Right cardiac atrium (tissue), 5 donors: ENCODE data around the gene M6PR. TPM values are rescaled to one million over a fixed set of nuclear protein-coding genes. Genes with fewer than 3 reads are reported as not detected.
"Not testable (repeated sequence)": the region's sequence is repeated elsewhere in the genome, so short reads cannot be mapped to it uniquely, and the experiment has no call there.

Source experiments
- ATAC-seq, 2 donors: fragments of 200-7000 bp; cut with Tn5 transposase; one replicate each; pipeline versions ENCODE4 v1.8.0 to v1.9.1; 2020; ENCODE audit warnings: moderate library complexity in 2 of 2, mild to moderate bottlenecking in 1 of 2
- DNase-seq, 3 donors: peaks; one replicate each; pipeline ENCODE4 v3.0.0-alpha.2; 2020
- H3K27ac ChIP-seq: one replicate; pipeline ENCODE4 v1.5.1; 2013; ENCODE audit warnings: mild to moderate bottlenecking, low read length, control low read depth, moderate library complexity
- H3K27me3 ChIP-seq: one replicate; pipeline ENCODE4 v1.6.1; 2013; ENCODE audit not compliant: control insufficient read depth, insufficient read depth
- H3K4me1 ChIP-seq: one replicate; pipeline ENCODE4 v1.6.1; 2013; ENCODE audit warnings: low read length; ENCODE audit not compliant: control insufficient read depth, insufficient read depth
- H3K4me3 ChIP-seq: one replicate; pipeline ENCODE4 v1.5.1; 2013; ENCODE audit warnings: low read length, control low read depth
- H3K9me3 ChIP-seq: one replicate; pipeline ENCODE4 v1.6.1; 2013; ENCODE audit warnings: low read length; ENCODE audit not compliant: control insufficient read depth
- WGBS: extraction: QIAGEN DNeasy Blood & Tissue Kit; methylation state at CpG from one replicate; pipeline ENCODE4 v1.1.7; 2013; 5-methylcytosine and 5-hydroxymethylcytosine counted together
- intact Hi-C, 4 donors: fragments of 100-400 bp; cut with DNase I; formaldehyde crosslinking; loops; one replicate each; pipeline versions ENCODE4 v1.11.0 to v1.14.0; 2022 to 2023
- polyA plus RNA-seq: library from polyadenylated mRNA; stranded (reverse); fragments of 200-250 nt; gene quantifications from one replicate; pipeline ENCODE4 v1.2.3, GENCODE V29; 2013
- total RNA-seq, 4 donors: library from RNA; stranded (reverse); fragmentation: NEBNext Ultra II Directional; extraction: Animal tissue kit (Norgen Biotek cat#: 25700); gene quantifications; one replicate each; pipeline ENCODE4 v1.2.1, GENCODE V29; 2021
- donor health status: healthy with polysubstance abuse.
- donor health status: DM: no; HTN: yes; CAD: no.
- donor health status: DM: no; HTN: no; CAD: no.
- donor health status: DM: no; HTN: yes; CAD: no; lungs with severe emphysema.
- donor health status: DM: yes; HTN: yes; CAD: no.

The M6PR gene
- total and polyA plus RNA-seq, 5 donors, result 55.8 to 109 (median 105) TPM

GRCh38 chr12:8932464-8932863, 17.0 kb downstream of the M6PR start:
- WGBS, result 93% methylated on average over 2 of the region's 3 CpGs
- intact Hi-C loops, DNase-seq, H3K9me3 ChIP-seq, H3K27ac ChIP-seq, H3K27me3 ChIP-seq, H3K4me3 ChIP-seq, H3K4me1 ChIP-seq: not testable (repeated sequence)
- peak in 1 of 2 donors; percentile 43 for ATAC-seq

DNA sequence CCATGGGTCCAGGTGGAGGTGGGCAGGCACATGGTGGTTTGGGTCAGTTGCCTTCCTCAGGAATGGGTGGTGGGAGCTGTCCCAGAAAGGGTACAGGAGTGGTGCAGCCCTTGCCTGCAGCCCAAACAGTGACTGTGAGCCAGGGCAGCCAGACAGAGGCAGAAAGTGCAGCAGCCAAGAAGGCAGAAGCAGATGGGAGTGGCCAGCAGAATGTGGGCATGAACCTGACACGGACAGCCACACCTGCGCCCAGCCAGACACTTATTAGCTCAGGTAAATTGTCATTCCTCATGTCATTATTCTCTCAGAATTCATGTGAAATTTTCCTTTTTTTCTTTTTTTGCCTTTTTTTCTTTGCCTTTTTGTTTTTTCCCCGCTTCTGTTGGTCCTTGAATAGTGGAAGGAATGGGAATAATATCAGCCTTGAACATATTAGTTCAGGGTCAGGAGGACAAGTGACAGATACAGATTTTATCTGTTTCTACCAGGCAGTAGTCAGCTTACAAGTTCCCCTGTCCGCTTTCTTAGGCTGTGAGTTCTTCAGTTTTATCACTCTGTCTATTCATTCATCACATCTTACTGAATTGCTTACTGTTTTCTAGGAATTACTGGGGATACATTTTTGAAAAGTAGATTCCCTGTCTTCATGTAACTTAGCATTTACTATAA, 18.7 kb downstream of the M6PR start:
- ATAC-seq, H3K27me3 ChIP-seq, DNase-seq, intact Hi-C loops, H3K9me3 ChIP-seq, H3K27ac ChIP-seq, H3K4me3 ChIP-seq, H3K4me1 ChIP-seq: not testable (repeated sequence)
- 92% methylated on average over 4 of the region's 4 CpGs for WGBS

DNA sequence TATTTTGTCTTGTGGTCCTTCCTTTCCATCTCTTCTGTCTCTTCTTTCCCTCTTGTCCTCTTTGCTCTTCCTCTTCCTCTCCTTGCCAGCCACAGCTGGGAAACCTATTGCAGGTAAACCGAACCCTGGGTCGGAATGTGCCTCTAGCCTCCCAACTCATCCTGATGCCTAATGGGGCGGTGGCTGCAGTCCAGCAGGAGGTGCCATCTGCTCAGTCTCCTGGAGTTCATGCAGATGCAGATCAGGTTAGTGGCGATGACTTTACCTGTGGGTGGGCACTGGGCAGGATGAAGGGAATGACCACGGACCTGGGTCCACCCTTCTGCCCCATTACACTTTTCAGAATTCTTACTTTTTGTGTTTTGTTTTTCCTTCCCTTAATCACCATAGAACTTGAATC, 26.9 kb downstream of the M6PR start:
- ATAC-seq, result no peak
- Histone ChIP-seq H3K27me3 (no peaks in the 10 kb centered on the region), H3K27ac (no peak overlapping the region), H3K9me3 (no peaks in the 10 kb centered on the region), H3K4me1 (no peaks in the 10 kb centered on the region), H3K4me3 (no peak overlapping the region)
- intact Hi-C loops, result no loop called here
- 97% methylated on average over 5 of the region's 5 CpGs for WGBS
- no peak for DNase-seq

GRCh38 chr12:8919643-8920042, 29.8 kb downstream of the M6PR start:
- H3K27ac ChIP-seq, ATAC-seq, intact Hi-C loops: not testable (repeated sequence)

GRCh38 chr12:8917751-8918150, 31.7 kb downstream of the M6PR start:
- no peak overlapping the region for H3K4me3 ChIP-seq
- peaks cover 2% of the 10 kb centered on the region for H3K4me1 ChIP-seq
- no peak overlapping the region for H3K27ac ChIP-seq
- H3K9me3 ChIP-seq, result no peaks in the 10 kb centered on the region
- DNase-seq, result no peak
- no peak for ATAC-seq
- no peaks in the 10 kb centered on the region for H3K27me3 ChIP-seq
- intact Hi-C loops, result no loop called here
- WGBS, result 61% methylated on average over 1 of the region's 1 CpG

More at GRCh38 chr12:8919643-8920042, 29.8 kb downstream of the M6PR start:
- H3K9me3 ChIP-seq, H3K4me1 ChIP-seq, H3K4me3 ChIP-seq, H3K27me3 ChIP-seq, DNase-seq: not testable (repeated sequence)
- 82% methylated on average over 4 of the region's 4 CpGs for WGBS

DNA sequence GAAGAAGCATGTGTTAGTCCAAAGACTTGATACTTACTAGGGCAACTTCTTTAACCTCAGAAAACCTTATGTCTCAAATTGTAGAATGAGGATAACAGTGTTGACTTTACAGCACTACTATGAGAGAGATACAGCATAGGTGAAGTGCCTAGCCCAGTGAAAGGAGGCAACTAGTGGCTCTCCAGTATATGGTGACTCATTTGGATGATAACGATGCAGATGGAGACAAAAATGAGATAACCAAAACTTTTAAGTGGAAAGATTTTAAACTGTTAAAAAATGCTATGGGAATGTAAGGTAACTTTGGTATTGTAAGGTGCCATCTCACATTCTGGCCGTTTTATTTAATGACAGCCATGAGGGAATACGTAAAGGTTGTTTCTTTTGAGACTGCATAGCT, 32.4 kb downstream of the M6PR start:
- DNase-seq, result no peak
- WGBS, result 77% methylated on average over 3 of the region's 3 CpGs
- Histone ChIP-seq H3K4me1 (peaks cover 2% of the 10 kb centered on the region), H3K27ac (no peak overlapping the region), H3K4me3 (no peak overlapping the region), H3K27me3 (no peaks in the 10 kb centered on the region), H3K9me3 (no peaks in the 10 kb centered on the region)
- intact Hi-C loops, result no loop called here
- ATAC-seq, result no peak

DNA sequence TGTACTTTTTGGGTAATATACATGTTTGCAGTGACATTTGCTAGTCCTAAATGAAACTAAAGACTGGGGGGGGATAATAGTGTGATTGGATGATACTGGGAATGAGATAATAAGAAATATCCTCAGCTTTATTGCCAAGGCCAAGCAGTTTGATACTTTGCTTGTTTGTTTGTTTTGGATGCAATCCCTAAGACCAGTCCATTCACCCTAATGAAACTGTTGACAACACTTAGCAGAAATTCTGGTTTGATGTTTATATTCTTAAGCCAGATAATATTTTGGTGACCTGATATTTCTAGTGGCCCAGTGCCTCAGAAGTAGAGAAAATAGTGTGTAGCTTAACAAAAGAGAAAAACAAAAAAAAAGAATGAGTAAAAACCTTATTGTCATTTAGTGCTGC, 33.3 kb downstream of the M6PR start:
- Histone ChIP-seq H3K4me1 (peaks cover 2% of the 10 kb centered on the region), H3K27ac (no peak overlapping the region), H3K27me3 (no peaks in the 10 kb centered on the region), H3K9me3 (no peaks in the 10 kb centered on the region), H3K4me3 (peak overlapping the region; percentile 12)
- intact Hi-C loops, result no loop called here
- DNase-seq (no peak), ATAC-seq (no peak)

- H3K27me3 ChIP-seq, result no peaks in the 10 kb centered on the region
- peak overlapping the region; percentile 9 for H3K27ac ChIP-seq
- peak overlapping the region; percentile 99 for H3K4me3 ChIP-seq
- intact Hi-C loops, result no loop called here
- WGBS, result 1% methylated on average over 30 of the region's 35 CpGs
- DNase-seq (peak; percentile 47 to 73 (median 66)), ATAC-seq (peak; percentile 75 to 86)
- H3K9me3 ChIP-seq, result no peaks in the 10 kb centered on the region
- H3K4me1 ChIP-seq, result peaks cover 2% of the 10 kb centered on the region
Measured at GRCh38 chr12:8914716-8915526, 34.5 kb downstream of the M6PR start.

DNA sequence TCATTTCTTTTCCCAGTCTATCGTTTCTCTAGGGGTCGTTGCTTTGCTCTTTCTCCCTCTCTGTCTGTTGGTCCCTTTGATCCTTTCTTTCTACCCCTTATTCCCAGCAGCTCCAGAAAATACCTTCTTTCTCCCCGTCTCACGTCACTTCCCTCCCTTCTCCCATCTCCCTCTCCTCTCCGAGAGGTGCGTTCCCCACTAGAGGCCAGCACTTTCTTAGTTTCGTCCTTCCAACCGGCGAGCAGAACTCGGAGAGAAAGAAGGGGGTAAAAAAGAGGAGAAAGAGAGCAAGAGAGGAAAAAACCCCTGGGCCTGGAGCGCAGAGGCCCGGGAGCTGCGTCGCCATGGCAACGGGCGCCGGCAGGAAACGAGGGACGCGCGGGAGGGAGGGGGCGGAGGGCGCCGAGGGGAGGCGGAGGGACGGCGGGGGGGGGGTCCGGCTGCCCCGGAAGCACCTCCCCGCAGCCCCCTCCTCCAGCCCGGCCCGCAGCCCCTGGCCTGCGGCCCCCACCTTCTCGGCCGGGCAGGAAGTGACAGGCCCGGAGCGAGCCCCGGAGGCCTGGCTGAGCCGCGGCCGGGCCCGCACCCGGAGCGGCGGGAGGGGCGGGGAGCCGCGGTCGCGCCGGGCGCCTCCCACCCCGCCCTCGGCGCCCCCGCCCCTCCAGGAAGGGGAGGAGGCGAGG, 35.3 kb downstream of the M6PR start, which contains the start of gene PHC1:
Gene PHC1, plus strand, starts transcription at position 477 of the 683 bp plus-strand sequence. CDS start 3,169 bp downstream, outside the sequence.
- ATAC-seq (peak; percentile 83 to 86), DNase-seq (peak; percentile 88 to 95 (median 94))
- intact Hi-C loops, H3K9me3 ChIP-seq, H3K4me1 ChIP-seq, H3K27me3 ChIP-seq: not testable (repeated sequence)
- WGBS, result under 1% methylated on average over 31 of the region's 57 CpGs
- Histone ChIP-seq H3K4me3 (peak within 1 kb of the TSS; percentile 99), H3K27ac (peak within 1 kb of the TSS; percentile 100)

GRCh38 chr12:8913702-8914032, 35.8 kb downstream of the M6PR start:
- peaks cover 2% of the 10 kb centered on the region for H3K4me1 ChIP-seq
- H3K27me3 ChIP-seq, result no peaks in the 10 kb centered on the region
- ATAC-seq (no peak), DNase-seq (no peak)
- intact Hi-C loops, result no loop called here
- WGBS, result 14% methylated on average over 6 of the region's 6 CpGs
- no peaks in the 10 kb centered on the region for H3K9me3 ChIP-seq
- peak overlapping the region; percentile 100 for H3K27ac ChIP-seq
- peak overlapping the region; percentile 99 for H3K4me3 ChIP-seq

DNA sequence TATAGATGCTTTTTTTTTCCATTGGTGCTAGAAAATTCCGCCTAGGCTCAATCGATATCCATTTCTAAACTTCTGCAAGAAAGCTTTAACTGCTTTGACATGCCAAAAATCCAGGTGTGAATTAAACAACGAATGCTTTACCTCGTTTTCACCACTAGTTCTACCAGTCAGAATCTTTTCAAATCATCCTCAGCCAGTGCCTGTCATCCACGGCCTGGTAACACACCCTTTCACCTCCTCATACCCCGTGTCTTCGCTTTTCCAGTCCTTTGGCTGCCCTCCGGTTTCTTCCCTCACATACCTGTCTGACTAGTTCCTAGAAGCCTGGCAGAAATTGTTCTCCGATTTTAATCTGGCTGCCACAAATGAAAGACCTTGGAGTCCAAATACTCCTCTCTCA, 36.5 kb downstream of the M6PR start:
- Histone ChIP-seq H3K4me1 (peaks cover 2% of the 10 kb centered on the region), H3K27ac (peak overlapping the region; percentile 61), H3K9me3 (no peaks in the 10 kb centered on the region), H3K27me3 (no peaks in the 10 kb centered on the region), H3K4me3 (peak overlapping the region; percentile 99)
- 38% methylated on average over 9 of the region's 9 CpGs for WGBS
- ATAC-seq (no peak), DNase-seq (no peak)
- intact Hi-C loops, result no loop called here
